ENCODE measurements around the gene IFITM10. TPM values are rescaled to one million over a fixed set of nuclear protein-coding genes. Genes with fewer than 3 reads are reported as not detected.

The IFITM10 gene
- under 1 TPM; 0.11 to 0.46 (median 0.32) TPM for polyA plus RNA-seq (ENCODE audit: insufficient read length in 4 of 4)

DNA sequence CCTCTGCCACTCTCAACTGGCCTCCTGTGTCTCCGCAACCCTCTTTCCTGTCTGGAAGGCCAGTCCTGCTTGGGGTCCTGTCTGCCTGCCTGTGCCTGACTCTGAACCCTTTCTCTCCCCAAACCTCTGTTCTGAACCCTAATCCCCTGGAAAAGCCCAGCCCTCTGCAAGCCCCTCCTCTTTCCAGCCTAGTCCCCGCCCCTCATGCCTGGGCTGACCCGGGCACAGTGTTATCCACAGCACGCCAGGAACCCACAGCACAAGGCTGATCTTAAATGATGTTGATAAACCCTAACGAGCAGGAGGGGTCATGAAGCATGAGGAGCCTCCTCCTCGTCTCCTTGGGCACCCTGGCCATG lies at the start of gene IFITM10:
TSS of gene IFITM10 (minus strand) at position 115 of the 359 bp plus-strand sequence. CDS start 153 bp downstream, outside the sequence.
- DNase-seq (ENCODE audit: low read depth in 4 of 4, low spot score in 2 of 4), result no peak

DNA sequence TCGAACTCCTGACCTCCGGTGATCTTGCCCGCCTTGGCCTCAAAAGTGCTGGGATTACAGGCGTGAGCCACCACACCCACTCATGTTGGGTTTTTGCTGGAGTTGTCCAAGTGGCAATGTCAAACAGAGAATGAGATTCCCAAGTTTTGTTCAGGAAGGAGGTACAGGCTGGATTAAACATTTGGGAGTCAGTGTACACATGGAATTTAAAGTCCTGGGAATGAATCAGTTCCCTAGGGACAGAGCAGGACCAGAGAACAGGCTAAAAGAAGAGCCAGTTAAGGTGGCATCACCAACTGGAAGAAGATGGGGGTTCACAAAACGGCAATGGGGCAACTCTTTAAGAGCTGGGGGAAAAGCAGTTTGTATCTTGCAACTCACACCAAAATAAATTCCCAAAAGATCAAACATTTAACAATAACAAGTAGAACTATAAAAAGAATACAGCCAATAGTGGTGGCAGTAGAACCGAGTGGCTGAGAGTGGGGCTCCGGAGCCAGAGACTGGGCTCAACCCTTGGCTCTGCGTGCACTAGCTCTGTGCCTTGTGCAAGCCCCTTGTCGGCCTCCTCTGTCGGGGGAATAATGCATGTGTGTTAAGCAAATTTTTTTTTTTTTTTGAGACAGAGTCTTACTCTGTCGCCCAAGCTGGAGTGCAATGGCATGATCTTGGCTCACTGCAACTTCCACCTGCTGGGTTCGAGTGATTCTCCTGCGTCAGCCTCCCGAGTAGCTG lies 47.2 kb upstream of the IFITM10 start:
- DNase-seq (ENCODE audit: low read depth in 4 of 4, low spot score in 2 of 4), result no peak

DNA sequence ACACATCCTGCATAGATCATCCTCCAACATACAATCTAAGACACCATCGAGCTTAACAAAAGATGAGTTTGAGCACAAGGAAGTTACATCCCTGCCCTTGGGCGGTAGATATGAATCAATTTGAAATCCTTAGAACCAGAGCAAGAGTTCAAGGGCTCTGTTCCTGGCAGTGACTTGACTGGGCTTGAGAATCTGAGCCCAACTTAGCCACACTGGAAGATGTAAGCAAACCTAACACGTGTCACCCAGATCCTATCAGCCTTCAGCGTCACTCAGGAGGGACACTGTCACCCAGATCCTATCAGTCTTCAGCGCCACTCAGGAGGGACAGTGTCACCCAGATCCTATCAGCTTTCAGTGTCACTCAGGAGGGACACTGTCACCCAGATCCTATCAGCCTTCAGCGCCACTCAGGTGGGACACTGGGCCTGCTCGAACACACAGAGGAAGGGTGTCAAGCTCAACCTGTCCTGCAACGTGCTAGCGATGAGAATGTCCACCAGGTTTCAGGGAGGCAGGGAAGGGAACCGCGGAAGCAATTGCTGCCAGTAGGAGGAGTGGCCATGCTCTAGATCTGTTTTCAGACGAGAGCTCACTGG lies 46.1 kb upstream of the IFITM10 start:
- no peak for DNase-seq (ENCODE audit: low read depth in 4 of 4, low spot score in 2 of 4)

DNA sequence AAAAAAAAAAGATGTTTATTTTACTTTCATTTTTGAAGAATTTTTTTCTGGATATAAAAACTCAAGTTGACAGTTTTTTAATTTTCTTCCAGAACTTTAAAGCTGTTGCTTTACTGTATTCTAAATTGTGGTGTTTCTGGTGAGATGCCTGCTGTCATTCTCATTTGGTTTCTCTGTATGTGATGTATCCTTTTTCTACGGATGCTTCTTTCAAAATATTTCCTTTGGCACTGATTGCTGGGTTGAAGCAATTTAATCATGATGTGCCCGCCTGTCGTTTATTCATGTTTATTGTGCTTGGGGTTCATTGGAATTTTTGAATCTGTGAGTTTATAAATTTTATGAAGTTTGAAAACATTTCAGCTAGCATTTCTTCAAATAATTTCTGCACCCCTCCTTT lies 42.7 kb upstream of the IFITM10 start:
- no peak for DNase-seq (ENCODE audit: low read depth in 4 of 4, low spot score in 2 of 4)

DNA sequence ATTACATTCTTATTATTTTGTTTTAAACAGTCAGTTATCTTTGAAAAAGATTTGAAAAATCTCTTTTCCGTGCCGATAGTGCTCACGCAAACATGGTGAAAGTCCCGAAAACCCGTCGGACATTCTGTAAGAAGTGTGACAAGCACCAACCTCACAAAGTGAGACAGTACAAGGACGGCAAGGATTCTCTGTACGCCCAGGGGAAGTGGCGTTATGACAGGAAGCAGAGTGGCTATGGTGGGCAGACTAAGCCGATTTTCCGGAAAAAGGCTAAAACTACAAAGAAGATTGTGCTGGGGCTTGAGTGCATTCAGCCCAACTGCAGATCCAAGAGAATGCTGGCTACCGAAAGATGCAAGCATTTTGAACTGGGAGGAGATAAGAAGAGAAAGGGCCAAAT lies 42.1 kb upstream of the IFITM10 start:
- DNase-seq (ENCODE audit: low read depth in 4 of 4, low spot score in 2 of 4), result no peak

DNA sequence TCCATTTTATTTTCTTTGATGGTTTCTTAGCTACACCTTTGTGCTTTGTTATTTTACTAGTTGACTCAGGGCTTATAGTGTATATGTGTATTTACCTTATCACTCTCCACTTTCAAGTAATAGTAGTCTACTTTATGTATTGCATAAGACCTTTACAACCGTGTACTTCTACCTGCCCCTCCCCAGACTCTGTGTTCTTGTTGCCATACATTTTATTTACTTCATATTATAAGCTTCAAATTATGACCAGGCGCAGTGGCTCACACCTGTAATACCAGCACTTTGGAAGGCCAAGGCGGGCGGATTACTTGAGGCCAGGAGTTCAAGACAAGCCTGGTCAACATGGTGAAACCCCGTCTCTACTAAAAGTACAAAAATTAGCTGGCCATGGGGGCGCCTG lies 41.5 kb upstream of the IFITM10 start:
- no peak for DNase-seq (ENCODE audit: low read depth in 4 of 4, low spot score in 2 of 4)

DNA sequence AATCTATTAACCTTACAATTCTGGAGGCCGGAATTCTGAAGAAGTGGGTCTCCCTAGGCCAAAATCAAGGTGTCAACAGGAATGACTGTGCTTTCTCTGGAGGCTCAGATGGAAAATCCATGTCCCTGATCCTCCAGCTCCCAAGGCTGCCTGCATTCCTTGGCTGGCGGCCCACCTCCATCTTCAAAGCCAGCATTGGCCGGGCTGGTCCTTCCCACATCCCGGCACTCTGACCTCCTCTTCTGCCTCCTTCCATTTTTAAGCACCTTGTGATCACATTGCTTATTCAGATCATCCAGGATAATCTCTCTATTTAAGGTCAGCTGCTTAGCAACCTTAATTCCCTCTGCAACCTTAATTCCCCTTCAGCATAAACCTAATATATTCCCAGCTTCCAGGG lies 36.1 kb upstream of the IFITM10 start:
- no peak for DNase-seq (ENCODE audit: low read depth in 4 of 4, low spot score in 2 of 4)

DNA sequence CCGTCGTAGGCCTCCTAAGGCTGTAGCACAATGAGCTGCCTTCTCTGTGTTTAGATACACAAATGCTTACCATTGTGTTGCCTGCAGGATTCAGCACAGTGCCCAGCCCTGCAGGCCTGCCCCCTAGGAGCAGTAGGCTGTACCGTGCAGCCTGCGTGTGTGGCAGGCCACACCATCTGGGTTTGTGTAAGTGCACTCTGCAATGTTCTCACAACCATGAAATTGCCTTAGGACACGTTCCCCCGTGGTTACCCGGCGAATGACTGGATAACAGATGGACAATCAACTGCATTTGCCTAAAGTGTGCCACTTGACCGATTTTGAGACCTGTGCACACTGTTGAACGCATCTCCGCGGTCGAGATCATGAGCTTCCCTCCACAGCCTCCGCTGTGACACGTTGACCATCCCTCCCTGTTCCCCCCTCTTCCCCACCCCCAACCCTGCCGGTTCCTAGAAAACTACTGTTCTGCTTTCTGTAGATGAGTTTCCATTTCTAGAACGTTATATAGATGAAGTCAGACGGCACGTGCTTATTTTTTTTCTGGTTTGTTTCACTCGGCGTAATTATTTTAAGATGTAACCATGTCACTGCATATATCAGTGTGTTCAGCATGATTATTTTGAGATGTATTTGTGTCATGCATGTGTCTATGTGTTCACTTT lies 35.5 kb upstream of the IFITM10 start:
- DNase-seq (ENCODE audit: low read depth in 4 of 4, low spot score in 2 of 4), result no peak

DNA sequence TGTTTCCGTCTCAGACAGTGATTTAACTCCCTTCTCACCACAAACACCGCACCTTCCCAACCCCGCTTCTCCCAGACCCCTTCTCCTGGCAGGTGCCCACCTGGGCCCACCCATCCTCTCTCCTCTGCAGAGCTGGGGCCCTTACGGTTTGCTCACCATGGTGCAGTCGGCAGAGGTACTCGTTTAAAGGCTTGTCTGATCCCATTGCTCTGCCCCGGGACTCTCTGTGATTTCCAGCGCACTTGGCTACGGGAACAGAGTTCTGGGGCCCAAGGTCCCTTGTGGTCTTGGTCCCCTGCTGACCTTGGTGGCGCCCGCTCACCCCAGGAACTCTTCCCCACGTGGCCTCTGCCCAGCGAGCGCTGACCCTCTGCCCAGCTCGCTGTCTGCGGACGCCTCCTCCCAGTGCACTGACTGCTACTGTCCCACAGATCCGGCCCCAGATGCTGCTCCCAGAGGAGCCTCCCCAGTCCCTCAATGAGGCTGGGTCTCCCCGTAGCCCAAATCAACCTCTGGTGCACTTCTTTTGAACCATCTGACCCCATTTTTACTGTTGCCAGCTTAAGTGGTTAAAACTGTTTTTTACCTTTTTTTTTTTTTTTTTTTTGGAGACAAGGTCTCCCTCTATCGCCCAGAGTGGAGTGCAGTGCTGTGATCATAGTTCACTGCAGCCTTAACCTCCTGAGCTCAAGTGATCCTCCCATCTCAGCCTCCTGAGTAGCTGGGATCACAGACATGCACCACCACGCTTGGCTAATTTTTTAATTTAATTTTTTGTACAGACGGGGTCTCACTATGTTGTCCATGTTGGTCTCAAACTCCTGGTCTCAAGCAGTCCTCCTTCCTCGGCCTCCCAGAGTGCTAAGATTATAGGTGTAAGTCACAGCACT lies 34.6 kb upstream of the IFITM10 start:
- DNase-seq (ENCODE audit: low read depth in 4 of 4, low spot score in 2 of 4), result no peak

DNA sequence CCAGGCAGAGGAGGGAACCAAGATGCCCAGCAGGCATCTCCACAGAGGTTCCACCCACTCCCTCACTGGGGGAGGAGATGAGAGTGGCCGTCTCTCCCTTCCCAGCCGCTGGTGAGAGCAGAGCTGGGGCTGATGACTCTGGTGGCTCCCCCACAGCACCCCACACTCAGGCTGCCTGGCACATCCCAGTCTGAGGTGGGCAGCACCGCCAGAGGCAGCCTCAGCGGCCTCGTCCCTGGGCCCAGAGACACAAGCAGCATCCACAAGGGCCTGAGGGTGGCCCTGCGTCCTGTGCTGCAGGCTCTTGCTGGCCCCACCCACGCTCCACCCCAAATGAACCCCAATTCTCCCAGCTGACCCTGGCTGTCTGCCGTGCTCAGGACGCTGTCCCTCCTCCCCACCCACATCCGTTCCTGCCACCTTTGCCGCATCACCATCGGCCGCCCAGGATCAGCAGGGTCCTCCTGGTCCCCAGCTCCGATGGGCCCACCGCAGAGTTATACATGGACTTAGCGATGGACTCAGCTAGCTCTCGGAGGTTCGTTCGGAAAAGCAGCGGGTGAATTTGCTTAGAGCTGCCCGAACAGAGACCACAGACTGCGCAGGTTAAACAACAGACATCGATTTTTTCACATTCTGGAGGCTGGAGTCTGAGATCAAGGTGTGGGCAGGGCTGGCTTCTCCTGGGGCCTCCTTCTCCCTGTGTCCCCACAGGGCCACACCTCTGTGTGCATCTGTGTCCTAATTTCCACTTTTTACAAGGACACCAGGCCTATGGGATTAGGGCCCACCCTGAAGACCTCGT lies 33.5 kb upstream of the IFITM10 start:
- no peak for DNase-seq (ENCODE audit: low read depth in 4 of 4, low spot score in 2 of 4)

DNA sequence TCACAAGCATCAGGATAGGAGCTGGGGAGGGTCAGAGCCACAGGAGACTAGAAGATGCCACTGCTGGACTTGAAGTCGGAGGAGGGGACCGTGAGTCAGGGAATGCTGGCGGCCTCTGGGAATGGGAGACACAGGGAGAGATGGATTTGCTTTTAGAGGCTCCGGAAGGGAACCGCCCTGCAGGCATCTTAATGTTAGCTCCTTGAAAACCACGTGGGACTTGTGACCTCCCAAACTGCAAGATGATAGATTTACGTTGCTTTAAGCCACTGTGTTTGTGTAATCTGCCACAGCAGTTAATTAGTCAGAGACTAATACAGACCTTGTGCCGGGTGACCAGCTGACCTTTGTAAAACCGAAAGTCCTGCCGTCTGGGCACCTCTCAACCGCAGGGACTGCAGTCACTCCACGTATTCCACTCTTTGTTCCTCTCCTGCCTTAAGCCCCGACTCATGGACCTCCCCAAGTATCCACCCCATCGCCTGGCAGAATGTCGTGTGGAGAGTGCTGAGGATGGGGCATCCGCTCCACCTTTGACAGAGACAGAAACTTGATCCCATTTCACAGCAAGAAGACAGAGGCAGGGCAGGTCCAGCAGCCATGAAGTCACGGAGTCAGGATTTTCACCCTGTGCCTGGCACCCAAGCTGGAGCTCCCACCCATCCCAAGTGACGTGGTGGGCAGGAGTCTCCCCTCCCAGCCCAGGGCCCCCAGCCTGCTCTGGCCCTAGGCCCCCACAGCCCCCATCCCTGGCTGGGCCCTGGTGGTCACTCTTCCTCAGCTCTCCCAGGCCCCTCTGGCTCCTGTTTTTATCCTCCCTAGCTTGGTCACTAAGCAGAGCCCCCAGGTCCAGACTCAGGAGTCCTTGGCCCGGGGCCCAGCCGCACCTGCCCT lies 32.7 kb upstream of the IFITM10 start:
- no peak for DNase-seq (ENCODE audit: low read depth in 4 of 4, low spot score in 2 of 4)

DNA sequence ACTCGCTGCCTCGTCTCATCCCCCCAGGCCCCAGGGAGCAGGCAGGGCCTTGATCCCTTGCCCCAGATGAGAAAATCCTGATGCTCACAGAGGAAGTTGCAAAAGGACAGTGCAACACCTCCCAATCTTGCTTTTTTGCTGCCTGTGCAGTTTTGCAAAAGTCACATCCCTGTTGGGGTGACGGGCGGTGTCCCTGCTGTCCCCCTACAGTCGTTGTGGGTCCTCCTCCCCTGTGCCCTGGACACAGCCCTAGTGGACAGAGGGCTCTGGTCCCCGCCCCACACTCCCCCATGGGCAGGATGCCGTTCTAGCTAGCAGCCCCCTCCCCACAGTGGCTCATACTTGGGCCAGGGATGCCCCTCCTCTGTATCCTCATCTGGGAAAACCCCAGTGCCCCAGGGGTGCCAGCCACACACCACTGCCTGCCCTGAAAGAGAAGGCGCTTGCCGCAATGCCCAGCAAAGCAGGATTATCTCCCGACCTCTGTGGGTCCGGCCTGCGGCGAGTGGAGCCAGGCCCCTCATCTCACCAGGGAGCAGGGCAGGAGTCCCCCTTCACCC lies 31.7 kb upstream of the IFITM10 start:
- DNase-seq (ENCODE audit: low read depth in 4 of 4, low spot score in 2 of 4), result no peak

DNA sequence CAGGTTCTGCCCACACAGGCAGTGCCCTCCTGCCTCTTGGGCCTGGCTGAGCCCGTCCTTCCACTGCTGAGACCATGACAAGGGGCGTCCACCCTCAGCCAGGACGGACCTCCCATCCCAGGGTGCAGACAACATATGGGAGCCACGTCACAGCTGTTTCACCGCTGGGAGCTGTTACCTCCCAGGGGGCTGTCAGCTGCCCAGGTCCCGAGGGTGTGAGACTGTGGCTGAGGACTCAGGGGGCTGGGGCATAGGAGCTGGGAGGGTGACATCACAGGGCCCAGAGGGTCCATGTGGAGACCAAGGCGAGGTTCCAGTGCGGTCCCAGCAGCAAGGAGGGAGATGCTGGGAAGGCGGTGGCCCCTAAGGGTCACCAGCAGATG lies 31.2 kb upstream of the IFITM10 start:
- DNase-seq (ENCODE audit: low read depth in 4 of 4, low spot score in 2 of 4), result no peak

DNA sequence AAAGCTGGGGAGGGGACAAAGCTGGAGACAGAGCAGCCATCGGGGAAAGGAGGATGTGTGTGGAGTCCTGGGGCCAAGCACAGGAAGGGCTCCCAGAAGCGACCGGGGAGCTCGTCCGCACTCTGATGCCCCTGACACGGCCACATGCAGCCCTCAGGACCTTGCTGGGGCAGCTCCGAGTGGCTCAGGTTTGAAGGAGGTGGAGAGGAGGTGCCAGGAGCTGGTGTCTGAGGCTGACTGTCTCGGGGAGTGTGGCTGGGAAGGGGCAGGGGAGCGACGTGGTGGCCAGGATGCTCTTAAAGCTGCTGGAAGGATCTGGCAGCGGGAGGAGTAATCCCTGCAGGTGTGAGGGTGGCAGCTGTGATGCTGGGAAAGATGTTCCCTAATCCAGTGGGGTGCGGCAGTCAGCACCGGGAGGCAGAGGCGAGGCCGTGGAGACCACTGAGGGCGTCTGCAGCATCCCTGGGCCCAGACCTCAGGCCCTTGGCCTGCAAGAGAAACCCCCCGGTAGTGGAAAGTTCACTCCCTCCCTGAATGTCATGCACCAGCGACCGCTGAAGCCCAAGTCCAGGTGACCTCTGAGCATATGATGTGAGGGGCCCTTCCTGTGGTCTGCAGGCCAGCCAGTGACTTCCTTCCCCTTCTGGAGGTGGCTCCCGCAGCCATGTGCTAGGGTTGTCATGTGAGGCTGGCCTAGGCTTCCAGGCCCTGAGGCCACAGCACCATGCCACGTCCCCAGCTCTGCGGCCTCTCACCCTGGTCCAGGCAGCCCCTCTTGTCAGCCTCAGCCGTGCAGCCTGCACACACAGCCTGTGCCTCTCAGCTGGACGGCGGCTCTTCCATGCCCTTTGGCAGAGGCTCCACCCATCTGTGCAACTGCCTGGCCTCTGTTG lies 30.6 kb upstream of the IFITM10 start:
- no peak for DNase-seq (ENCODE audit: low read depth in 4 of 4, low spot score in 2 of 4)

DNA sequence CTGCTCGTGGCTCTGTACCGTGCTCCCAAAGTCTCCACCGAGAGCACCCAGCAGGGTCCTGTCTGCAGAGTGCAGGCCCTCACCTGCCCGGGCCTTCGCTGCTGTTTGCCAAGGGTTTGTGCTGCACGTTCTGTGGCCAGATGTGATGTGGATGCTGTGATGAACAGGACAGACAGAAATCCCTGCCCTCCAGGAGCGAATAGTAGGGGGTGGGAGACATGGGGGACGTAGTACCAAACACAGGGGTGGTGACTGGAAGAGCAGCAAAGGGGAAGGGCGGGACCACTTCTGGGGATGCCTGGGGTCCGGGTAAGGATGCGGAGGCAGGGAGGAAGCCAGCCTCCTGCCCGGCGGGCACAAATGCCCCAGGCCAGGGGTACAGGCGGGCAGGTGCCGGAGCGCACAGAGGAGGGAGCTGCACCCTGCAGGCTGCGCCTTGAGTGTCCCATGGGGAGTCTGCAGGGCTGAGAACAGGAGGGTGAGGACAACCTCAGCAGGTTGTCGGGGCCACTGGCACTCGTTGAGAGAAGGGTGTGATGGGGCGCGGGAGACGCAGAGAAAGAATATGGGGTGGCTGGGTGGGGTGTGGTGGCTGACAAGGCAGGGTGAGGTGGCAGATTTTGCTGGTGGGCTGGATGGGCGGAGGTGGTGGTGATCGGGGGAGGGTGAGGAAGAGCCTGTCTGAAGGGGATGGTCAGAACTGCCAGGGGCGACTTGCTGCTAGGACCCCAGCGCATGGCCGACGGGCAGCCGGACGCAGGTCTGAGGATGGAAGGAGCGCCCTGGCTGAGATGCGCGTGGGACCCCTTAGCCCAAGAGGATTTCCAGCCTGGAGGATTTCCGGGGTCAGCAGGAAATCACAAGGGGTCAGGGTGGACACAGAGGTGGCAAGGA lies 29.7 kb upstream of the IFITM10 start:
- no peak for DNase-seq (ENCODE audit: low read depth in 4 of 4, low spot score in 2 of 4)

DNA sequence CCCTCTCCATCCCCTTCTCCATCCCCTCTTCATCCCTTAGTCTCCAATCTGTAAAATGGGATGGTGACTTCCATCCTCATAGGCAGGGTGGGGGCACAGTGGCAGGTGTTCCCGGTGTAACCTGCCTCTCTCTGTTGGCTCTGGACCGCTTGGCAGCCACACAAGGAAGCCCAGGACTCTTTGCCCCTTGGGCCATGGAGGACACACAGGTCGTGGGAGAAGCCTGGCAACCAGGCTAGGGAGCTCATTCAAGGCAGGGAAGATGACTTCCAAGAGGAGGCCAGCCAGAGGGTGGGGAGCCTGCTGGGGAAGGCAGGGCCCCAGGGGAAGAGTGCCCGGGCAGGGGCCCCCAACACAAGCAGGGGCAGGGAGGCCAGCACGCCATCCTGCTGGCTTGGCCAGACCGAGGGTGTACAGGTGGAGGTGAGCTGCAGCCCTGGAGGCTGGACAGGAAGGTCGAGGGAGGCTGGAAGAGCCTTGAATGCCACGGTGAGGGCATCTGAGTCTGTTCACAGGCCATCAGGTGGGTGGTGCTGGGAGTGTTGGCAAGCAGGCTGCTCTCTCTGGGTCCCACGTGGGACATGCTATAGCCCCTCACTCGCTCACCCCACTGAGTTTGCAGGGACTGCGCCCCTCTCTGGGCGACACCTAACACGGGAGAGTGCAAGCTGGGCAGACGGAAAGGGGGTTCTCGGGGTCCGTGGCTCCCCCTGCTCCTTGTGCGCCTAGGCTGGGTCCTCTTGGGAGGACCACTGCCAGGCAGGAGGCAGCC lies 28.8 kb upstream of the IFITM10 start:
- no peak for DNase-seq (ENCODE audit: low read depth in 4 of 4, low spot score in 2 of 4)
